ENCODE data around the gene C14orf132.

The C14orf132 gene

GRCh38 chr14:96125536-96125935, 86.4 kb downstream of the C14orf132 start:
- no peak for DNase-seq

- DNase-seq, result no peak
Measured at GRCh38 chr14:96126339-96126782, 87.2 kb downstream of the C14orf132 start.

- DNase-seq, result no peak
Measured at GRCh38 chr14:96126783-96127271, 87.7 kb downstream of the C14orf132 start.

- no peak for DNase-seq
Measured at GRCh38 chr14:96129128-96129736, 90.1 kb downstream of the C14orf132 start.

GRCh38 chr14:96130391-96130790, 91.2 kb downstream of the C14orf132 start:
- DNase-seq, result no peak

GRCh38 chr14:96130854-96131253, 91.7 kb downstream of the C14orf132 start:
- DNase-seq, result no peak

GRCh38 chr14:96131836-96132235, 92.7 kb downstream of the C14orf132 start:
- no peak for DNase-seq

- no peak for DNase-seq
Measured at GRCh38 chr14:96134508-96134907, 95.3 kb downstream of the C14orf132 start.

GRCh38 chr14:96135285-96135684, 96.1 kb downstream of the C14orf132 start:
- no peak for DNase-seq

GRCh38 chr14:96136371-96137005, 97.3 kb downstream of the C14orf132 start:
- no peak for DNase-seq

- DNase-seq, result no peak
Measured at GRCh38 chr14:96138241-96138640, 99.1 kb downstream of the C14orf132 start.

GRCh38 chr14:96139169-96139568, 100.0 kb downstream of the C14orf132 start:
- DNase-seq, result no peak

GRCh38 chr14:96139879-96140278, 100.7 kb downstream of the C14orf132 start:
- DNase-seq, result no peak

GRCh38 chr14:96140952-96141351, 101.8 kb downstream of the C14orf132 start:
- DNase-seq, result no peak
